ENCODE measurements around the gene LPP. TPM values are rescaled to one million over a fixed set of nuclear protein-coding genes. Genes with fewer than 3 reads are reported as not detected.
A peak's percentile ranks its signal among the peaks of the same experiment; 100 is the strongest.

Gene LPP
- total RNA-seq, 1 donor, result 77.4 TPM

GRCh38 chr3:188219147-188219546 is 65.2 kb downstream of the LPP start:
- H3K4me2 ChIP-seq (ENCODE audit: insufficient read depth, low read length), result no peak overlapping the region
- H3K79me2 ChIP-seq (ENCODE audit: insufficient read depth, low read length), result peaks cover 93% of the 10 kb centered on the region
- H3K27ac ChIP-seq (ENCODE audit: low read depth, low read length), result no peak overlapping the region
- DNase-seq (ENCODE audit: insufficient read length, low spot score, missing footprints), result no peak
- H3K4me3 ChIP-seq (ENCODE audit: insufficient read depth, low read length), result no peak overlapping the region
- peaks cover 10% of the 10 kb centered on the region for H3K36me3 ChIP-seq (ENCODE audit: insufficient read depth, low read length)
- no peaks in the 10 kb centered on the region for H3K27me3 ChIP-seq (ENCODE audit: insufficient read depth, low read length)
- H3K4me1 ChIP-seq (ENCODE audit: insufficient read depth, low read length), result peaks cover 20% of the 10 kb centered on the region
- peaks cover 6% of the 10 kb centered on the region for H4K20me1 ChIP-seq (ENCODE audit: insufficient read depth, low read length)
- no peak overlapping the region for H2AFZ ChIP-seq (ENCODE audit: low read length)
- H3K9me3 ChIP-seq (ENCODE audit: low read depth, low read length), result no peaks in the 10 kb centered on the region
- TF ChIP-seq CTCF (IDR thresholded peaks at IDR 0.05; ENCODE audit: extremely low read depth, low read depth, low read length), result no peak

- no peak for TF ChIP-seq CTCF (IDR thresholded peaks at IDR 0.05; ENCODE audit: extremely low read depth, low read depth, low read length)
- Histone ChIP-seq H3K36me3 (ENCODE audit: insufficient read depth, low read length) (peaks cover 10% of the 10 kb centered on the region), H3K9me3 (ENCODE audit: low read depth, low read length) (no peaks in the 10 kb centered on the region), H3K79me2 (ENCODE audit: insufficient read depth, low read length) (peaks cover 93% of the 10 kb centered on the region), H3K4me2 (ENCODE audit: insufficient read depth, low read length) (no peak overlapping the region), H3K27me3 (ENCODE audit: insufficient read depth, low read length) (no peaks in the 10 kb centered on the region), H3K27ac (ENCODE audit: low read depth, low read length) (peak overlapping the region; percentile 86), H4K20me1 (ENCODE audit: insufficient read depth, low read length) (peaks cover 6% of the 10 kb centered on the region), H3K4me1 (ENCODE audit: insufficient read depth, low read length) (peaks cover 20% of the 10 kb centered on the region), H3K4me3 (ENCODE audit: insufficient read depth, low read length) (no peak overlapping the region), H2AFZ (ENCODE audit: low read length) (no peak overlapping the region)
- DNase-seq (ENCODE audit: insufficient read length, low spot score, missing footprints), result no peak
Observed at GRCh38 chr3:188220097-188220788, 66.3 kb downstream of the LPP start.

GRCh38 chr3:188220988-188221818 is 67.2 kb downstream of the LPP start:
- H3K79me2 ChIP-seq (ENCODE audit: insufficient read depth, low read length), result peaks cover 92% of the 10 kb centered on the region
- peaks cover 6% of the 10 kb centered on the region for H3K36me3 ChIP-seq (ENCODE audit: insufficient read depth, low read length)
- peaks cover 6% of the 10 kb centered on the region for H4K20me1 ChIP-seq (ENCODE audit: insufficient read depth, low read length)
- no peaks in the 10 kb centered on the region for H3K27me3 ChIP-seq (ENCODE audit: insufficient read depth, low read length)
- H3K27ac ChIP-seq (ENCODE audit: low read depth, low read length), result peak overlapping the region; percentile 86
- no peak overlapping the region for H2AFZ ChIP-seq (ENCODE audit: low read length)
- DNase-seq (ENCODE audit: insufficient read length, low spot score, missing footprints), result peak; percentile 52
- no peak overlapping the region for H3K4me2 ChIP-seq (ENCODE audit: insufficient read depth, low read length)
- no peak overlapping the region for H3K4me3 ChIP-seq (ENCODE audit: insufficient read depth, low read length)
- no peaks in the 10 kb centered on the region for H3K9me3 ChIP-seq (ENCODE audit: low read depth, low read length)
- H3K4me1 ChIP-seq (ENCODE audit: insufficient read depth, low read length), result peaks cover 20% of the 10 kb centered on the region
- TF ChIP-seq CTCF (IDR thresholded peaks at IDR 0.05; ENCODE audit: extremely low read depth, low read depth, low read length), result no peak

GRCh38 chr3:188223936-188224335 is 70.0 kb downstream of the LPP start:
- no peak for DNase-seq (ENCODE audit: insufficient read length, low spot score, missing footprints)
- Histone ChIP-seq H3K79me2 (ENCODE audit: insufficient read depth, low read length) (peaks cover 94% of the 10 kb centered on the region), H4K20me1 (ENCODE audit: insufficient read depth, low read length) (peaks cover 9% of the 10 kb centered on the region), H3K9me3 (ENCODE audit: low read depth, low read length) (no peaks in the 10 kb centered on the region), H3K4me3 (ENCODE audit: insufficient read depth, low read length) (no peak overlapping the region), H3K4me2 (ENCODE audit: insufficient read depth, low read length) (no peak overlapping the region), H2AFZ (ENCODE audit: low read length) (no peak overlapping the region), H3K4me1 (ENCODE audit: insufficient read depth, low read length) (peaks cover 14% of the 10 kb centered on the region), H3K27me3 (ENCODE audit: insufficient read depth, low read length) (no peaks in the 10 kb centered on the region), H3K36me3 (ENCODE audit: insufficient read depth, low read length) (peaks cover 7% of the 10 kb centered on the region), H3K27ac (ENCODE audit: low read depth, low read length) (no peak overlapping the region)
- no peak for TF ChIP-seq CTCF (IDR thresholded peaks at IDR 0.05; ENCODE audit: extremely low read depth, low read depth, low read length)
